ENCODE measurements around the gene SYDE1.

Gene SYDE1

DNA sequence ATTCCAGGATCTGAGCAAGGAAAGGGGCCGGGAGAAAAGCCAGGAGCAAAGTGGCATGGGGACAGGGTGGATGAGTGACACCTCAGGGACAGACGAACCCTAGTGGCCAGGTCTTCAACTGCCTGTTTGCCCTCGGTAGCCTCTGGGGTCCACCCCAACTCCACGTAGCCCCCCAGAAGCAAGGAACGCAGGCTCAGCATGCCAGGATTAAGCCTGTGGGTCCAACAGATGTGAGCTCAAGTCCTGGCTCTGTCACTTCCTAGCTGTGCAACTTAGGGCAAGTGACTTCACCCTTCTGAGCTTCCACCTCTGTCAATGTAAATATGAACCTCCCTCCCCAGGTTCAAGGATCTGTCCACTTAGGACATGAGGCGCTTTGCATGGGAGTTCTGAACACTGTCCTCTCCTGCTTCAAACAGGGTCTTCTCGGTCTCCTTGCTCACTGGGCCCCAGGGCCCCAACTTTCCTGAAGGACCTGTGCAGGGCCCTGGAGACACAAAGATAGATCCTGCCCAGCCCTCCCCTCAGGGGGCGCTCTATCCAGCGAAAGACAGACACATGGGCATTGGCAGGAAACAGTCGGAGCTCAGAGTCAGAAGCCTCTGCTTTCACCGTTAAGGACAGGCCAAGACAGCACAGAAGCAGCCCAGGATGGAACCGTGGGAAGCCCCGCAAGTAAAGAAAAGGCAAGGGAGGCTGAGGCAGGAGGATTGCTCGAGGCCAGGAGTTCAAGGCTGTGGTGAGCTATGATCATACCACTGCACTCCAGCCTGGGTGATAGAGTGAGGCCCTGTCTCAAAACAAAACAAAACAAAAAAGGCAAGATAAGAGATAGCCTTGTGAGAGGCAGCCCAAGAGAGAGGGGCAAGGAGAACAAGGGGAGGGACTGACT, 13.2 kb downstream of the SYDE1 start:
- Histone ChIP-seq H3K4me1 (peaks cover 12 to 17% (median 14%) of the 10 kb centered on the region in 10 experiments), H3K27ac (no peak overlapping the region), H3K4me3 (no peak overlapping the region), H3K4me2 (no peak overlapping the region), H3K9ac (no peak overlapping the region), H3K9me3 (replicated peaks in 1 of 11) (0 out of 22 replicates have a peak, but pooled peaks cover 0 to 6% (median 0%) of the 10 kb centered on the region in 11 experiments), H3K36me3 (peaks cover 72 to 83% (median 76%) of the 10 kb centered on the region in 11 experiments), H3K27me3 (no peaks in the 10 kb centered on the region), H4K20me1 (peaks cover 0 to 58% (median 9%) of the 10 kb centered on the region in 11 experiments; a peak in 7 of 22 replicates)
- TF ChIP-seq Cebpa-rat (IDR thresholded peaks at IDR 0.05): no peak

- 0 out of 22 replicates have a peak, but pooled peaks cover 0 to 6% (median 0%) of the 10 kb centered on the region in 11 experiments for H3K9me3 ChIP-seq (replicated peaks in 1 of 11)
- peaks cover 13 to 22% (median 17%) of the 10 kb centered on the region in 10 experiments for H3K4me1 ChIP-seq
- H4K20me1 ChIP-seq: peaks cover 0 to 37% (median 9%) of the 10 kb centered on the region in 11 experiments; a peak in 7 of 22 replicates
- 0 out of 22 replicates have a peak overlapping the region, but pooled peaks of 1 of the 11 experiments have one; percentile 5 for H3K9ac ChIP-seq
- H3K4me2 ChIP-seq: no peak overlapping the region
- no peak for TF ChIP-seq Cebpa-rat (IDR thresholded peaks at IDR 0.05)
- no peaks in the 10 kb centered on the region for H3K27me3 ChIP-seq
- no peak overlapping the region for H3K27ac ChIP-seq
- peaks cover 51 to 62% (median 55%) of the 10 kb centered on the region in 11 experiments for H3K36me3 ChIP-seq
- H3K4me3 ChIP-seq: no peak overlapping the region
Measured at GRCh38 chr19:15122331-15123030, 15.3 kb downstream of the SYDE1 start.

DNA sequence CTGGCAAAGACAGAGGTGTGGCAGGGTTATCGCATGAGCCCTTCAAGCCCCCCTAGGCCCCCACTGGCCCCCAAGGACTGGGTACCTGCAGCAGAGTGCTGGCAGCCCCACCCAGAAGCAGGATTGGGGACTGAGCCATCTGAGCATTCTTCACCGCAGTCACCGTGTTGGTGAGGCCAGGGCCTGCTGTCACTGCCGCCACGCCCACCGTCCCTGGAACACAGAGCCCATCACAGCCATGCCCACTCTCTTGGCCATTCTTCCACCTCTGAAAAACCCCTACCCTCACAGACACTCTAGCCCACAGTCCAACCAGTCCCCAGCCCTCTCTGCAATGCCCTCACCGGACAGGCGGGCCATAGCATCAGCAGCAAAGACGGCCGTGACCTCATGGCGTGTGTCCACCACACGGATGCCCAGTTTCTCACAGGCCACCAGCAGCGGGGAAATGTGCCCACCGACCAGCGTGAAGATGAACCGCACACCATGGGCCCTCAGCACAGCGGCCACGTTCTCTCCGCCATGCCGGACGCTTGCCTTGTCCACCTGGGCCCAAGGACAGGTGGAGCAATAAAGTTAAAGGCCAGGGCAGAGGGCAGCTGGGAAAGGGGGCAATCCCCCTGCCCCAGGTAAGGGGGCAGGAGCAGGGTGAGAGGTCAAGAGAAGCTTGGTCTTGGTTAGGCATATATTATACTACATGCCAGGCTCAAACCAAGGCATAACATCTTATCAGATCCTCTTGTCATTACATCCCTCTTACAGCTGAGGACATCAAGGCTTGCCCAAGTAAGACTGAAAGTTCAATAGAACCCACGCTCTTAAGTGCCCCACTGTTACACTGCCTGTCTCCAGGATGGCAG, 16.1 kb downstream of the SYDE1 start:
- H3K27ac ChIP-seq: peak overlapping the region in 1 of 11 experiments; percentile 85; a peak in 1 of 22 replicates
- 0 out of 22 replicates have a peak, but pooled peaks cover 0 to 6% (median 0%) of the 10 kb centered on the region in 11 experiments for H3K9me3 ChIP-seq (replicated peaks in 1 of 11)
- peak overlapping the region in 8 of 11 experiments; percentile 86 to 93 (median 90); a peak in 14 of 22 replicates for H3K9ac ChIP-seq
- no peaks in the 10 kb centered on the region for H3K27me3 ChIP-seq
- peak overlapping the region in 1 of 10 experiments; percentile 91; a peak in 1 of 20 replicates for H3K4me3 ChIP-seq
- peaks cover 0 to 30% (median 9%) of the 10 kb centered on the region in 11 experiments; a peak in 7 of 22 replicates for H4K20me1 ChIP-seq
- peaks cover 13 to 22% (median 17%) of the 10 kb centered on the region in 10 experiments for H3K4me1 ChIP-seq
- TF ChIP-seq Cebpa-rat (IDR thresholded peaks at IDR 0.05): no peak
- H3K4me2 ChIP-seq: peak overlapping the region; percentile 84 to 96 (median 90); a peak in 19 of 22 replicates
- peaks cover 44 to 54% (median 47%) of the 10 kb centered on the region in 11 experiments for H3K36me3 ChIP-seq

DNA sequence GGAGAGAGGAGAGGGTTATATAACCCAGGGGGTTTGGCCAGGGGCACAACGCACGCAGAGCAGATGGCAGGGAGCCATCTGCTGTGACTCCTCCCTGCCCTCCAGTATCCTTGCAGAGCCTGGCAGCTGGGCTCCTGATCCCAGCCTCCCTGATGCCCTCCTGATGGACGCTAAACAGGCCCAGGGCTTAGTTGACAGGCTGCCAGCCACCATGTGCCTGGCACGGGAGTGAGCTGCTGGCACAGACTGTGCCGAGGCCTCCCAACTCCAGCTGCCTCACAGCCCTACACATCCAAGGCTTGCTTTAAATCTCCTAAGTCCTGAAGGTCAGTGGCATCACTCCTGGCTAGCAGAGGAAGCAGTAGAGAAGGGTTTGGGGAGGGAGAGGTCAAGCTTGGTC, 16.7 kb downstream of the SYDE1 start:
- H3K27me3 ChIP-seq: no peaks in the 10 kb centered on the region
- peak overlapping the region in 6 of 11 experiments; percentile 85 to 95 (median 94); a peak in 9 of 22 replicates for H3K27ac ChIP-seq
- peaks cover 13 to 22% (median 17%) of the 10 kb centered on the region in 10 experiments for H3K4me1 ChIP-seq
- H3K9me3 ChIP-seq (replicated peaks in 1 of 11): 0 out of 22 replicates have a peak, but pooled peaks cover 0 to 4% (median 0%) of the 10 kb centered on the region in 11 experiments
- H3K4me2 ChIP-seq: peak overlapping the region; percentile 84 to 96 (median 90)
- H3K36me3 ChIP-seq: peaks cover 37 to 48% (median 41%) of the 10 kb centered on the region in 11 experiments
- peak overlapping the region; percentile 84 to 95 (median 90); a peak in 20 of 22 replicates for H3K9ac ChIP-seq
- H4K20me1 ChIP-seq: peaks cover 0 to 30% (median 9%) of the 10 kb centered on the region in 11 experiments; a peak in 7 of 22 replicates
- peak overlapping the region; percentile 71 to 94 (median 82); a peak in 19 of 20 replicates for H3K4me3 ChIP-seq
- no peak for TF ChIP-seq Cebpa-rat (IDR thresholded peaks at IDR 0.05)

DNA sequence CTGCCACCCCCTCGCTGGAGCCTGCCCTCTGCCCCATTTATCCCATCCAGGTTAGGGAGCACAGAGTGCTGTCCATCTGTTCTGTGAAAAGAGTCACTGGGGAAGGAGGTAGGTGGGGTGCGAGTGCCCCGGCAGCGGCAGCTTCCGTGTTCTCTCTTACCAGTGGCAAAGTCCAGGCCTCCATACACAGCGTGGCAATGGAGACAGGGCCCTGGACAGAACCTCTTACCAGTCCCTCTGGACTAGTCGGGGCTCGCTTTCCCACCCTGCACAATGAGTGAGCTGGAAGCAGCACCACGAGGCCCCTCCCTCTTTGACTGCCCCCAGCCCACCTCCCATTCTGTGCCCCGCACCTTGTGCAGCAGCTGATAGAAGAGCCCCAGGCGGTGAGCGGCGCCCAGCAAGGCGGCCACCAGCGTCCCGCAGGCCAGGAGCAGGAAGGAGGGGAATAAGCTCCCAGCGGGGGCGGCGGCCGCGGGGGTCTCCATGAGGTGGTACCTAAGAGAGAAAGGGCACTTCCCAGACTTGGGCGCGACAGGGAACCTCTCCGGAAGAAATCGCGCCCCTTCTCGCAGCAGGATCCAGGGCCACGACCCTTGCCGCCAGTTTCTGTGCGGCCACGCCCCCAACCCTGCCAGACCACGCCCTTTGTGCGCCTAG, 17.5 kb downstream of the SYDE1 start:
- H3K9me3 ChIP-seq (replicated peaks in 1 of 11): no peaks in the 10 kb centered on the region
- peaks cover 13 to 22% (median 17%) of the 10 kb centered on the region in 10 experiments for H3K4me1 ChIP-seq
- H3K4me2 ChIP-seq: peak overlapping the region; percentile 84 to 96 (median 90)
- H3K9ac ChIP-seq: peak overlapping the region; percentile 84 to 95 (median 90)
- peaks cover 29 to 40% (median 33%) of the 10 kb centered on the region in 11 experiments for H3K36me3 ChIP-seq
- H3K4me3 ChIP-seq: peak overlapping the region; percentile 71 to 94 (median 82)
- no peaks in the 10 kb centered on the region for H3K27me3 ChIP-seq
- no peak for TF ChIP-seq Cebpa-rat (IDR thresholded peaks at IDR 0.05)
- peak overlapping the region; percentile 85 to 95 (median 93) for H3K27ac ChIP-seq
- H4K20me1 ChIP-seq: peaks cover 0 to 30% (median 9%) of the 10 kb centered on the region in 11 experiments; a peak in 7 of 22 replicates

DNA sequence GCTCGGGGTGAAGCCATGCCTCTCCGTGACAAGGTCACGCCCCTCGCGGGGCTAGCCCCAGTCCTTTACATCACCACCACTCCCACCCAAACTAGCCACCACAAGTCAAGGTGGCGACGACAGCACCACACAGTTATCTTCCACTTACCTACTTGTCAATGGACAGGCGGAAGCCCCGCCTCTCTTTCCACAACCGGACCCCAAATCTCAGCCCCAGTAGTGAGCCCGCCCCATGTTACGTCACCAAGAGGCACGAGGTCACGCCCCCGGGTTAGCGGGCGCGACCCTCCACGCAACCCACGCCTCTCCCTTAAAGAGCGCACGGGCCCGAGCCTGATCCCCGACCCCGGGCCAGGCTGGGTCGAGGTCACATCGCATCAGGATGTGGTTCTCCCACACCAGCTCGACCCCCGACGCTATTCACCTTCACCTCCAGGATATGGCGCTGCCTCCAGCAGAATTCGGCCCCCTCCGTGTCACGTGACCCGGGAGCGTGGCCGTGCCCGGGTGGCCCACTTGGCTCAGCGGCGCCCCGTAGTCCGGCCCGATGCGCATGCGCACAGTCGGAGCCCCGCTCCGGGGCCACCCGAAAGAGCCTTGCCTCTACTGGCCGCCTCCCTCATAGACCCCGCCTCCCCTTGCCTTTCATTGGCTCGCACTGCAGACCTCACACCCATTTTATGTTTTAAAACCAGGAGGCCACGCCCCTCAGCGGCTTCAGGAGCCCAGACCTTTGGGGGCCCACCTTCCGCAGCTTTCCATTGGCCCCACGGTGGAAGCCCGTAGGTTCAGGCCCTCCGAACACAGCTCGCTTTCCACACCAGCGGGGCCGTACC, 18.2 kb downstream of the SYDE1 start:
- Histone ChIP-seq H3K36me3 (peaks cover 22 to 32% (median 25%) of the 10 kb centered on the region in 11 experiments), H3K4me1 (peaks cover 13 to 22% (median 17%) of the 10 kb centered on the region in 10 experiments), H3K4me2 (peak overlapping the region; percentile 84 to 96 (median 90)), H3K9me3 (replicated peaks in 1 of 11) (no peaks in the 10 kb centered on the region), H3K9ac (peak overlapping the region; percentile 84 to 95 (median 90)), H4K20me1 (peaks cover 0 to 25% (median 9%) of the 10 kb centered on the region in 11 experiments; a peak in 7 of 22 replicates), H3K27ac (peak overlapping the region; percentile 85 to 95 (median 93)), H3K27me3 (no peaks in the 10 kb centered on the region), H3K4me3 (peak overlapping the region; percentile 71 to 94 (median 82))
- peak in 3 of 11 experiments; percentile 22 to 54 (median 27); a peak in 4 of 22 replicates for TF ChIP-seq Cebpa-rat (IDR thresholded peaks at IDR 0.05)
